Breast epithelium (tissue), 3 donors: ENCODE results near the gene ADGRE1.
"Not testable (repeated sequence)": the region's sequence is repeated elsewhere in the genome, so short reads cannot be mapped to it uniquely, and the experiment has no call there.

Experiments used
- POLR2A ChIP-seq: fragments of 450-650 bp; IDR thresholded peaks from one replicate; pipeline ENCODE4 v1.6.1; 2016; ENCODE audit warnings: antibody characterized with exemption, mild to moderate bottlenecking, moderate library complexity
- POLR2AphosphoS5 ChIP-seq, 3 donors: sonication (generic); formaldehyde crosslinking; IDR thresholded peaks; one replicate each; pipeline ENCODE4 v1.6.1; 2017; ENCODE audit warnings: antibody characterized with exemption in 3 of 3
- TF ChIP-seq, protein P1 (sequence below), 3 donors: fragments of 450-650 bp; IDR thresholded peaks; one replicate each; pipeline ENCODE4 v1.5.1; 2016 to 2017; ENCODE audit warnings: antibody characterized with exemption in 3 of 3, mild to moderate bottlenecking in 3 of 3, moderate library complexity in 3 of 3

DNA sequence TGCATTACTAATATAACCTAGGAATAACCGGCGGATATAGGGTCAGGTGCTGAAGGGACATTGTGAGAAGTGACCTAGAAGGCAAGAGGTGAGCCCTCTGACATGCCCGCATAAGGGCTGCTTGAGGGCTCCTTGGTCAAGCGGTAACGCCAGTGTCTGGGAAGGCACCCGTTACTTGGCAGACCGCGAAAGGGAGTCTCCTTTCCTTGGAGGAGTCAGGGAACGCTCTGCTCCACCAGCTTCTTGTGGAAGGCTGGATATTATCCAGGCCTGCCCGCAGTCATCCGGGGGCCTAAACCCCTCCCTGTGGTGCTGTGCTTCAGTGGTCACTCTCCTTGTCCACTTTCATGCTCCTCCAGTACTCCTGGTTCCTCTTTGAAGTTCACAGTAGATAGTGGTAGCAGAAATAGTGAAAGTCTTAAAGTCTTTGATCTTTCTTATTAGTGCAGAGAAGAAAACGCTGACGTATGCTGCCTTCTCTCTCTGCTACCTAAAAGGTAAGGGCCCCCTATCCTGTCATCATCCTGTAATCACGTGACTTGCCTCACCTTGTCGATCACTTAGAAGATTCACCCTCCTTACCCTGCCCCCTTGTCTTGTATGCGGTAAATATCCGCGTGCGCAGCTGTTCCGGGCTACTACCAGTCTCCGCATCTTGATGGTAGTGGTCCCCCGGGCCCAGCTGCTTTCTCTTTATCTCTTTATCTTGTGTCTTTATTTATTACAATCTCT, 18.1 kb upstream of the ADGRE1 start:
- TF ChIP-seq, protein P1, sequence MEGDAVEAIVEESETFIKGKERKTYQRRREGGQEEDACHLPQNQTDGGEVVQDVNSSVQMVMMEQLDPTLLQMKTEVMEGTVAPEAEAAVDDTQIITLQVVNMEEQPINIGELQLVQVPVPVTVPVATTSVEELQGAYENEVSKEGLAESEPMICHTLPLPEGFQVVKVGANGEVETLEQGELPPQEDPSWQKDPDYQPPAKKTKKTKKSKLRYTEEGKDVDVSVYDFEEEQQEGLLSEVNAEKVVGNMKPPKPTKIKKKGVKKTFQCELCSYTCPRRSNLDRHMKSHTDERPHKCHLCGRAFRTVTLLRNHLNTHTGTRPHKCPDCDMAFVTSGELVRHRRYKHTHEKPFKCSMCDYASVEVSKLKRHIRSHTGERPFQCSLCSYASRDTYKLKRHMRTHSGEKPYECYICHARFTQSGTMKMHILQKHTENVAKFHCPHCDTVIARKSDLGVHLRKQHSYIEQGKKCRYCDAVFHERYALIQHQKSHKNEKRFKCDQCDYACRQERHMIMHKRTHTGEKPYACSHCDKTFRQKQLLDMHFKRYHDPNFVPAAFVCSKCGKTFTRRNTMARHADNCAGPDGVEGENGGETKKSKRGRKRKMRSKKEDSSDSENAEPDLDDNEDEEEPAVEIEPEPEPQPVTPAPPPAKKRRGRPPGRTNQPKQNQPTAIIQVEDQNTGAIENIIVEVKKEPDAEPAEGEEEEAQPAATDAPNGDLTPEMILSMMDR (IDR thresholded peaks at IDR 0.05), result not testable (repeated sequence)
- TF ChIP-seq POLR2A; POLR2AphosphoS5 (IDR thresholded peaks at IDR 0.05): not testable (repeated sequence)
